IMR-90 (cell line): Measurements from ENCODE around the gene ALK. TPM values are rescaled to one million over a fixed set of nuclear protein-coding genes. Genes with fewer than 3 reads are reported as not detected.

Source experiments
- ATAC-seq: fragments of 200-7000 bp; cut with Tn5 transposase; 2 replicates; pipeline ENCODE4 v1.9.1; 2020; ENCODE audit warnings: low read depth, mild to moderate bottlenecking, moderate library complexity
- BruUV-seq: library from RNA; stranded (reverse); fragments of 400-500 nt; replicated peaks from 2 replicates; lab custom pipeline; 2021; lab: Mats Ljungman, UMichigan
- CTCF ChIA-PET: fragments of 300-600 bp; formaldehyde crosslinking; extraction: SDS; loops from one replicate; lab custom pipeline; 2021; ENCODE audit warnings: antibody characterized with exemption; lab: Yijun Ruan, JAX
- POLR2A ChIA-PET: fragments of 300-600 bp; sonication (Branson Sonifier 250); formaldehyde crosslinking; loops from one replicate; lab custom pipeline; 2022; ENCODE audit warnings: antibody characterized with exemption; ENCODE audit not compliant: unreplicated experiment; lab: Charles Lee
- DNase-seq: peaks from one replicate; pipeline ENCODE4 v3.0.0; 2013
- H2AFZ ChIP-seq: replicated peaks from 2 replicates; pipeline ENCODE3; 2013; ENCODE audit warnings: low read length, mild to moderate bottlenecking; ENCODE audit not compliant: poor library complexity
- H2AK5ac ChIP-seq: 2 replicates; pipeline ENCODE4 v1.6.1; 2013; ENCODE audit warnings: low read depth, low read length, inconsistent platforms
- H2AK9ac ChIP-seq: replicated peaks from 2 replicates; pipeline ENCODE3; 2013; ENCODE audit warnings: mild to moderate bottlenecking, low read depth, low read length, moderate library complexity; ENCODE audit not compliant: poor library complexity
- H2BK120ac ChIP-seq: 2 replicates; pipeline ENCODE4 v1.6.1; 2013; ENCODE audit warnings: low read depth, low read length, inconsistent platforms
- H2BK15ac ChIP-seq: 3 replicates; pipeline ENCODE4 v1.6.1; 2013; ENCODE audit warnings: low read depth, low read length, inconsistent platforms
- H2BK20ac ChIP-seq: 2 replicates; pipeline ENCODE4 v1.6.1; 2013; ENCODE audit warnings: low read depth, mild to moderate bottlenecking, inconsistent platforms, low read length, moderate library complexity
- H2BK5ac ChIP-seq: 2 replicates; pipeline ENCODE4 v1.6.1; 2013; ENCODE audit warnings: mild to moderate bottlenecking, low read depth, low read length, inconsistent platforms; ENCODE audit not compliant: poor library complexity, severe bottlenecking
- H3K14ac ChIP-seq: replicated peaks from 2 replicates; pipeline ENCODE4 v1.6.1; 2013; ENCODE audit warnings: low read depth, low read length, inconsistent platforms
- H3K18ac ChIP-seq: 2 replicates; pipeline ENCODE4 v1.6.1; 2013; ENCODE audit warnings: low read depth, low read length, control low read depth
- H3K23ac ChIP-seq: 2 replicates; pipeline ENCODE4 v1.6.1; 2013; ENCODE audit warnings: low read depth, low read length, inconsistent platforms
- H3K27ac ChIP-seq: 2 replicates; pipeline ENCODE4 v1.5.1; 2013; ENCODE audit warnings: mild to moderate bottlenecking, control low read depth, low read length; ENCODE audit not compliant: insufficient read depth
- H3K27me3 ChIP-seq: 2 replicates; pipeline ENCODE4 v1.6.1; 2013; ENCODE audit warnings: low read length; ENCODE audit not compliant: control insufficient read depth, insufficient read depth
- H3K36me3 ChIP-seq: 2 replicates; pipeline ENCODE4 v1.6.1; 2013; ENCODE audit warnings: low read length, mixed read lengths; ENCODE audit not compliant: control insufficient read depth, insufficient read depth
- H3K4ac ChIP-seq: 2 replicates; pipeline ENCODE4 v1.6.1; 2013; ENCODE audit warnings: low read depth, low read length, inconsistent platforms
- H3K4me1 ChIP-seq: 2 replicates; pipeline ENCODE4 v1.6.1; 2013; ENCODE audit warnings: low read length, mixed read lengths; ENCODE audit not compliant: control insufficient read depth, insufficient read depth
- H3K4me2 ChIP-seq: 2 replicates; pipeline ENCODE4 v1.6.1; 2013; ENCODE audit warnings: low read depth, mild to moderate bottlenecking, control low read depth, low read length, moderate library complexity
- H3K4me3 ChIP-seq: 2 replicates; pipeline ENCODE4 v1.5.1; 2013; ENCODE audit warnings: low read depth, mild to moderate bottlenecking, control low read depth, low read length, moderate library complexity; ENCODE audit not compliant: insufficient read depth
- H3K56ac ChIP-seq: 2 replicates; pipeline ENCODE4 v1.6.1; 2013; ENCODE audit warnings: low read length, inconsistent platforms; ENCODE audit not compliant: insufficient read depth; ENCODE audit errors: extremely low read depth
- H3K79me1 ChIP-seq, 2 experiments: 2 replicates each; pipeline ENCODE4 v1.6.1; 2013; ENCODE audit warnings: low read length in 2 of 2, inconsistent platforms in 1 of 2, low read depth in 1 of 2
- H3K9ac ChIP-seq: 2 replicates; pipeline ENCODE4 v1.6.1; 2013; ENCODE audit warnings: low read depth, low read length, control low read depth
- H3K9me1 ChIP-seq: 2 replicates; pipeline ENCODE4 v1.6.1; 2013; ENCODE audit warnings: low read length, inconsistent platforms; ENCODE audit not compliant: insufficient read depth
- H3K9me3 ChIP-seq: 2 replicates; pipeline ENCODE4 v1.6.1; 2013; ENCODE audit warnings: low read length; ENCODE audit not compliant: control insufficient read depth, insufficient read depth
- H4K20me1 ChIP-seq: 2 replicates; pipeline ENCODE4 v1.6.1; 2013; ENCODE audit warnings: low read length, inconsistent platforms; ENCODE audit not compliant: insufficient read depth
- H4K5ac ChIP-seq: 2 replicates; pipeline ENCODE4 v1.6.1; 2013; ENCODE audit warnings: mild to moderate bottlenecking, low read depth, low read length, control low read depth
- H4K8ac ChIP-seq, 2 experiments: 2 replicates each; pipeline ENCODE4 v1.6.1; 2013; ENCODE audit warnings: low read depth in 2 of 2, low read length in 2 of 2, control low read depth in 1 of 2, inconsistent platforms in 1 of 2
- H4K91ac ChIP-seq: 2 replicates; pipeline ENCODE4 v1.6.1; 2013; ENCODE audit warnings: low read depth, low read length, inconsistent platforms; ENCODE audit not compliant: insufficient read depth
- CEBPB ChIP-seq: IDR thresholded peaks from 2 replicates; pipeline ENCODE4 v1.6.1; 2012; ENCODE audit warnings: low read depth, low read length, improper control_type of control experiment
- RAD21 ChIP-seq: IDR thresholded peaks from 2 replicates; pipeline ENCODE4 v1.6.1; 2012; ENCODE audit warnings: low read length, improper control_type of control experiment
- WGBS, 2 experiments: methylation state at CpG; one replicate each; pipeline versions ENCODE4 v1.1.5 to v1.1.7; 2013; ENCODE audit warnings: missing lambda C conversion rate in 2 of 2; ENCODE audit not compliant: insufficient read length in 1 of 2; ENCODE audit errors: extremely low coverage in 2 of 2; 5-methylcytosine and 5-hydroxymethylcytosine counted together
- dilution Hi-C: fragments of 300-500 bp; cut with HindIII; formaldehyde crosslinking; loops from one replicate; pipeline ENCODE4 v1.14.3; 2018; ENCODE audit warnings: low sequenced_read_pairs; ENCODE audit not compliant: unreplicated experiment
- in situ Hi-C: fragments of 300-500 bp; cut with MboI; formaldehyde crosslinking; loops from 3 replicates; pipeline ENCODE4 v1.14.3; 2019; ENCODE audit warnings: low sequenced_read_pairs, inconsistent platforms, mixed read lengths
- intact Hi-C: fragments of 100-400 bp; cut with micrococcal nuclease; formaldehyde crosslinking; loops from 2 replicates; pipeline ENCODE4 v1.10.0; 2022
- polyA plus RNA-seq, 3 experiments: library from polyadenylated mRNA; depleted of rRNA; stranded (reverse); fragments of >200 nt; gene quantifications; 2 replicates each; pipeline ENCODE4 v1.2.3, GENCODE V29; 2012; ENCODE audit warnings: low replicate concordance in 1 of 3
- total RNA-seq: library from RNA; depleted of rRNA; stranded (reverse); fragments of >200 nt; gene quantifications from 2 replicates; pipeline ENCODE4 v1.2.3, GENCODE V29; 2012
- TF ChIP-seq, protein P1 (sequence below): fragments of 150-350 bp; IDR thresholded peaks from 2 replicates; pipeline ENCODE4 v1.6.1; 2017; ENCODE audit warnings: mild to moderate bottlenecking, antibody characterized with exemption, low read length, low read depth

ALK gene
- total and polyA plus RNA-seq, 2 of the 4 experiments (the other 2 are of a cell fraction): not detected

DNA sequence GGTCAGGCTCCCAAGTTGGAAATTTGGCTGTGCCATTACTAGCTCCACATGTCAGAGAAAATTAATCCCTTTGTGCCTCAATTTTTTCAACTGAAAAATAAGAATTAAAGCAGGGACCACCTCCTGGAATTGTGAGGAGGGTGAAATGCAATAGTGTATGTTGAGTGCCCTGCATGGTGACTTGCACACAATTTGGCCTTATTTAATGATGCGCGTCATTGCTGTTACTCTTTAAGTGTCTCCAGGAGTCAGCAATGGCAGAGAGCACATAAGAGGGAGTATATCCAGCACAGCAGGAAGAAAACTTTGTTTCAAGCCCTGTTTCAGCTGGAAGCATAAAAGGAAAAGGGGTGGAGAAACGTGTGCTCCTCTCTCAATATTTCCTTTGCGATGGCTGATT is 215.8 kb downstream of the ALK start:
- intact Hi-C loops (no loop called here), in situ Hi-C loops (no loop called here), dilution Hi-C loops (no loop called here)
- H4K5ac ChIP-seq: no peak overlapping the region
- no peak overlapping the region for H3K4me3 ChIP-seq
- H3K4me2 ChIP-seq: no peak overlapping the region
- H2BK5ac ChIP-seq: no peak overlapping the region
- TF ChIP-seq RAD21 (no peak), CEBPB (no peak)
- TF ChIP-seq, protein P1, sequence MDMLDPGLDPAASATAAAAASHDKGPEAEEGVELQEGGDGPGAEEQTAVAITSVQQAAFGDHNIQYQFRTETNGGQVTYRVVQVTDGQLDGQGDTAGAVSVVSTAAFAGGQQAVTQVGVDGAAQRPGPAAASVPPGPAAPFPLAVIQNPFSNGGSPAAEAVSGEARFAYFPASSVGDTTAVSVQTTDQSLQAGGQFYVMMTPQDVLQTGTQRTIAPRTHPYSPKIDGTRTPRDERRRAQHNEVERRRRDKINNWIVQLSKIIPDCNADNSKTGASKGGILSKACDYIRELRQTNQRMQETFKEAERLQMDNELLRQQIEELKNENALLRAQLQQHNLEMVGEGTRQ: no peak
- no peaks in the 10 kb centered on the region for H3K9me1 ChIP-seq
- H3K9ac ChIP-seq: no peak overlapping the region
- H3K36me3 ChIP-seq: no peaks in the 10 kb centered on the region
- no peak overlapping the region for H2AFZ ChIP-seq
- H3K4ac ChIP-seq: no peak overlapping the region
- H3K79me1 ChIP-seq: no peaks in the 10 kb centered on the region
- H3K18ac ChIP-seq: no peak overlapping the region
- no peak overlapping the region for H2AK5ac ChIP-seq
- H4K8ac ChIP-seq: no peak overlapping the region
- H3K27me3 ChIP-seq: peaks cover 7% of the 10 kb centered on the region
- H2BK120ac ChIP-seq: no peak overlapping the region
- H3K4me1 ChIP-seq: no peaks in the 10 kb centered on the region; the same call in 1 of the 2 replicates
- WGBS, 2 experiments: no CpG with 5 or more reads among the region's 4 CpGs
- ChIA-PET CTCF (no interaction called here), POLR2A (no interaction called here)
- H4K20me1 ChIP-seq: no peaks in the 10 kb centered on the region
- H4K91ac ChIP-seq: no peak overlapping the region
- no peak overlapping the region for H2BK15ac ChIP-seq
- H3K14ac ChIP-seq: no peak overlapping the region
- BruUV-seq: no TSS peak
- H3K27ac ChIP-seq: no peak overlapping the region
- no peak overlapping the region for H3K23ac ChIP-seq
- no peak for ATAC-seq
- DNase-seq: no peak
- no peaks in the 10 kb centered on the region for H3K9me3 ChIP-seq
- H3K56ac ChIP-seq: no peak overlapping the region
- H2AK9ac ChIP-seq: no peak overlapping the region
- no peak overlapping the region for H2BK20ac ChIP-seq
